CD4-positive, alpha-beta T cell treated with Interleukin-17A for 4 hours (primary cell): ENCODE data around the gene FA2H.

Source experiments
- DNase-seq: peaks from one replicate; pipeline ENCODE4 v3.0.0-alpha.2; 2020; ENCODE audit warnings: mixed read lengths

The FA2H gene

DNA sequence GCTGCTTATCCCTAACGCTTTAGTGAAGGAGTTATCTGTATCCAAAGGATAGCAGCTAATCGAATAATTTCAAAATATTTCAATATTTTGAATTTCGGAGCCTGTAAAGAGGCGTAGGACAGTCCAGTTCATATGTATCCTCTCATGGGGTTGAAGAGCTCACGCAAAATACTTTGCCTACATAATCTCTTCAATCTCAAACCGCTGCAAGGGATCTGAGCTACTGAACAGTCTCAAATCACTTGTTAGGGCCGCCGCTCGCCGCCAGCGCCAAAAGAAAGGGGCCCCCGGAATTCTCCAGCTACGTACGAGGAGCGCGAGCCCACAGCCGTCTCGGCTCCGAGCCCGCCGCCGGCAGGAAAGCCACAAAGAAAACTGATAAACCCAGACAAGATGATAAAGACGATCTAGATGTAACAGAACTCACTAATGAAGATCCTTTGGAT, 107.3 kb downstream of the FA2H start:
- peak; percentile 46 for DNase-seq

DNA sequence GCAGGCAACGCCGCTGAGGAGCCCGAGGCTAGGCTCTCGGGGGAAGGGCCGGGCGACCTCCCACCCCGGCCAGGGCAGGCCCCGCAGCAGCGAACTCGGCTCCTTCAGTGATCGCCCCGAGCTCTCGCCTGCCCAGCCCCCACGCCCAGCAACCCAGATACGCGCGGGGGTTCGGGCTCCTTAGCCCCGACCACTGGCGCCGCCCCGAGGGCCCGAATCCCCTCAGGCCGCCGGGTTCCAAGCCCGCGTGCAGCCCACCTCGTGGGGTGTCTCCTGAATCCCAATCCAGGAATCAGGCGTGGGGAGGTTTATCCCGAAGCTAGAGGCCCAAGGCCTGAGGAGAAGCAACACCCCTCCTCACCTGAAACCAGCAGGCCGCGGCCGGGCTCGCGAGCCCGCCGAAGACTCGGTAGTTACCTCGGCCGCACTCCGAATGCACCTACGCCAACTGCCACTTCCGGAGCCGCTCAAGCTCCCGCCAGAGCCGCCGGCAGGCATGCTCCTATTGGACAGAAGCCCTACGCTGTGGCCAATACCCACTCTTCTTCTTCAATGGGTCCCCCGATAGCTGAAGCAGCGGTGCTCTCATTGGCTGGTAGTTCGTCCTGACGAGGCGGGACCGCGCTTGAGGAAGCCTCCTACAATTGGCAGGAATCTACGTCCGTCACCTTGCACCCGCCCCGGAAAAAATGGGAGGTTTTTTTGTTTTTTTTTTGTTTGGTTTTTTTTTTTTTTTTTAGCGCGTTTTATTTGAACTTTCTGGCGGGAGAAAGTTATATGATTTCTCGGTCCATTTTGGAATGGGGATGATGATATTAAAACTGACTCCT, 108.0 kb downstream of the FA2H start, which contains the start of gene RFWD3:
RFWD3 (minus strand) TSS at position 453 of the 830 bp plus-strand sequence. CDS start 5,428 bp downstream, outside the sequence.
- DNase-seq = peak; percentile 94

DNA sequence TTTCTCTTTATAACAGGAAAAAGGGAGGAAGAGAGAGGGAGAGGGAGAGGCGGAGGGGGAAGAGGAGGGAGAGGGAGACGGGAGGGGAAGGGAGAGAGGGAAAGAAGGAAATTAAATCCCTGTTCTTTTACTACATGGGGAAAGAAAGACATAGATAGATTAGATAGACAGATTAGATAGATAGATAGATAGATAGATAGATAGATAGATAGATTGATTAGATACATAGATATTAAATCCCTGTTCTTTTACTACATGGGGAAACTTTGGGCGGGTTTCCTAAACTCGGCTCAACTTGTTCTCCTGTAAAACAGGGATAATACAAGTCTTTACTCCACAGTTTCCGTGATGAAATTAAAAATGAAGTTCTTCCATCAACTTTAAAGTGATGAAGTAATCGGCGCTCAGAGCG, 108.6 kb downstream of the FA2H start:
- DNase-seq = no peak
